Activated naive CD4-positive, alpha-beta T cell treated with anti-CD3 and anti-CD28 coated beads, Interleukin-2, amount 50 U/mL, for 72 hours (primary cell): ENCODE results near the gene BCOR. TPM values are rescaled to one million over a fixed set of nuclear protein-coding genes. Genes with fewer than 3 reads are reported as not detected.
A peak's percentile ranks its signal among the peaks of the same experiment; 100 is the strongest.

Source experiments
- ATAC-seq, 2 donors: fragments of 150-1000 bp; cut with Tn5 transposase; 2 replicates each; pipeline ENCODE4 v1.10.0; 2021; ENCODE audit warnings: mild to moderate bottlenecking in 2 of 2, moderate library complexity in 2 of 2
- DNase-seq, 2 donors: peaks; one replicate each; pipeline ENCODE4 v3.0.0; 2021 to 2022; ENCODE audit warnings: low spot score in 2 of 2
- H3K27ac Mint-ChIP-seq, 2 donors: one replicate each; pipeline ENCODE4 v1.8.0; 2022; ENCODE audit warnings: mild to moderate bottlenecking in 2 of 2, mixed read lengths in 2 of 2
- H3K36me3 Mint-ChIP-seq, 2 donors: one replicate each; pipeline ENCODE4 v1.8.0; 2022; ENCODE audit warnings: mixed read lengths in 2 of 2
- H3K9me3 Mint-ChIP-seq, 2 donors: one replicate each; pipeline ENCODE4 v1.8.0; 2022; ENCODE audit warnings: mixed read lengths in 2 of 2
- total RNA-seq, 2 donors: library from RNA; stranded (reverse); gene quantifications; one replicate each; pipeline ENCODE4 v1.2.3, GENCODE V29; 2022

BCOR gene
- total RNA-seq, 2 donors from 2014 or later: 46.9 to 48.3 TPM

- ATAC-seq (no peak), DNase-seq (no peak)
- H3K27ac Mint-ChIP-seq: no peak overlapping the region
- no peaks in the 10 kb centered on the region for H3K36me3 Mint-ChIP-seq
- no peaks in the 10 kb centered on the region for H3K9me3 Mint-ChIP-seq
These were observed 23.9 kb upstream of the BCOR start for GRCh38 chrX:40121618-40122017.

DNA sequence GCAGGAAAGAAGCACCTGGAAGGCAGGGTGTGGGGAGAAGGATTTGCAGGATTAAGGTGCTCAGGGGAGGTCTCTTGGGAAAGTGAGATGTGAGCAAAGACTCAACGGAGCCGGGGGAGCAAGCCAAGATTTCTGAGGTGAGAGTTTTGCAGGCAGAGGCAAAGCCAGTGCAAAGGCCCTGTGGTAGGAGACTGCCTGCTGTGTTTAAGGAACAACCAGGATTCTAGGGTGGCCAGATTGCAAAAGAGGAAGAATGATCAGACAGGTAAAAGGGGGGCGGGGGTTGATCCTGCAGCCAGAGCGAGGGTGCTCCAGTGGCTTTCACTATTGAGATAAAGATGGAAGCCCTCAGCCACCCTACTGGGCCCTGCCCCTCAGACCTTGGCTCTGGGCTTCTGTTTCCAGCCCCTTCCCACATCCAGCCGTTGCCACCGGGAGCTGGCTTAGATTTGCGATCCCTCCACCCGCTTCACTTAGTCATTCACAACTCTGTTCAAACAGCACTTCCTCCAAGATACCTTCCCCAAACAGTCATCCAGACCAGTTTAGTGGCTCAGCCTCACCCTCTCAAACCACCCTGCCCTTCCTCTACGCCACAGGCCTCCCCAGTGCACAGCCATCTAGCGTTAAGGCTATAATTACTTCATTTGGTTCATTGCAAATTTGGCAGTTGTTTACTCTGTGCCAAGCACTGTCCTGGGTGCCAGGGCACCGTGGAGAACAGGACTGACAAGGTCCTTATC lies 23.3 kb upstream of the BCOR start:
- no peak for ATAC-seq
- no peak for DNase-seq
- Mint-ChIP-seq H3K36me3 (no peaks in the 10 kb centered on the region), H3K27ac (no peak overlapping the region), H3K9me3 (no peaks in the 10 kb centered on the region)

- ATAC-seq (no peak), DNase-seq (no peak)
- Mint-ChIP-seq H3K9me3 (no peaks in the 10 kb centered on the region), H3K27ac (no peak overlapping the region), H3K36me3 (no peaks in the 10 kb centered on the region)
These were observed 20.0 kb upstream of the BCOR start for GRCh38 chrX:40117715-40118285.

DNA sequence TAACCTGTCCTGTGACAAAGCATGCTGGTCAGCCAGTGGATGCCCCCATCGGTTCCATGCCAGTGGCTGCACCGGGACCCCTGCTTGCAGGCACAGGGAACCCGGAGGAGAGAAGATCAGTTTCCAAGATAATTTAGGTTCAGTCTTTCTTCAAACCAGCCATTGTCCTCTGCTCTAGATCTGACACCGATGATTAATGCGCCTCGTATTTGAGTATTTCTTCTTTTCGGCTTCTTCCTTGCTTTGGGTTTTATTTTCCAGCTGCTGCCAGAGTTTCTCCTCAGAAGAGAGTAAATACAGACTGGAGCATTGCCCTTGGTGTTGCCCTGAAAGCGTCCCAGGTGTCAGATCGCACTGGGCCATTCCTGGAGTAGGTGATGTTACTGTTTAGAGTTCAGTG lies 19.2 kb upstream of the BCOR start:
- no peaks in the 10 kb centered on the region for H3K36me3 Mint-ChIP-seq
- ATAC-seq (no peak), DNase-seq (no peak)
- H3K27ac Mint-ChIP-seq: no peak overlapping the region
- no peaks in the 10 kb centered on the region for H3K9me3 Mint-ChIP-seq

DNA sequence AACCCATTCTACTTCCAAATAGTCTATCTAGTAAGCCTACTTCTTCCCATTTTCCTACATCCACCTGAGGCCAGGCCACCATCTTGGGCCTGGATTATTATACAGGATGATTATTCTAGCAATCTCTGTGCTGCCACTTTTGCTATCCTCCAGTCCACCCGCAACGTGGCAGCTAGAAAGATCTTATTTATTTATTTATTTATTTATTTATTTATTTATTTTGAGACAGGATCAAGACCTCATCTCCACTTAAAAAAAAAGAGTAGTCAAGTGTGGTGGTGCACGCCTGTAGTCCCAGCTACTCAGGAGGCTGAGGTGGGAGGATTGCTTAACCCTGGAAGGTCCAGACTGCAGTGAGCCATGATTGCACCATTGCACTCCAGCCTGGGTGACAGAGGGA lies 15.2 kb upstream of the BCOR start:
- Mint-ChIP-seq H3K36me3 (no peaks in the 10 kb centered on the region), H3K9me3 (no peaks in the 10 kb centered on the region), H3K27ac (no peak overlapping the region)
- DNase-seq (no peak), ATAC-seq (no peak)

DNA sequence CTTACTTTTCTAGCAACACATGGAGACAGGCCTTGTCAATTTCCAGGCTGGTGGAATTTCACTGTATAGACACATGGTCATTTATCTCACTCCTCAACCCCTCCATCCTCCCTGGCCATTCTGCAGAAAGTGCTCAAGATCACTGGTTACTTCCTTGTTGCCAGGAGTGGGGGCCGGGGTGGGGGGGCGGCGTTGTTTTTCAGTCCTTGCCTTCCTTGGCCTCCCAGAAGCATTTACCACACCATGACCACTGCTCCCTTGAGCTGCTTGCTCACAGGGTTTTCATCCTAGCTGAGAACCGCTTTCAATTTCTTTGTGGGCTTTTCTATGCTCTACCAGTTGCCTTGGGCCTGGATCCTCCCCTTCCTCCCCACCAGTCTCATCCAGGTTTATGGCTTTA lies 14.1 kb upstream of the BCOR start:
- Mint-ChIP-seq H3K27ac (no peak overlapping the region), H3K36me3 (no peaks in the 10 kb centered on the region)
- no peak for ATAC-seq

GRCh38 chrX:40109288-40110008 lies 11.7 kb upstream of the BCOR start:
- no peaks in the 10 kb centered on the region for H3K9me3 Mint-ChIP-seq
- ATAC-seq: no peak
- peak in 1 of 2 donors; percentile 66 for DNase-seq
- H3K27ac Mint-ChIP-seq: no peak overlapping the region
- H3K36me3 Mint-ChIP-seq: no peaks in the 10 kb centered on the region

More for the DNA sequence above, 14.1 kb upstream of the BCOR start:
- no peaks in the 10 kb centered on the region for H3K9me3 Mint-ChIP-seq
- DNase-seq: no peak

GRCh38 chrX:40108959-40109287 lies 11.2 kb upstream of the BCOR start:
- DNase-seq (peak; percentile 61 to 70), ATAC-seq (peak; percentile 57 to 72)
- Mint-ChIP-seq H3K36me3 (no peaks in the 10 kb centered on the region), H3K9me3 (no peaks in the 10 kb centered on the region), H3K27ac (no peak overlapping the region)

DNA sequence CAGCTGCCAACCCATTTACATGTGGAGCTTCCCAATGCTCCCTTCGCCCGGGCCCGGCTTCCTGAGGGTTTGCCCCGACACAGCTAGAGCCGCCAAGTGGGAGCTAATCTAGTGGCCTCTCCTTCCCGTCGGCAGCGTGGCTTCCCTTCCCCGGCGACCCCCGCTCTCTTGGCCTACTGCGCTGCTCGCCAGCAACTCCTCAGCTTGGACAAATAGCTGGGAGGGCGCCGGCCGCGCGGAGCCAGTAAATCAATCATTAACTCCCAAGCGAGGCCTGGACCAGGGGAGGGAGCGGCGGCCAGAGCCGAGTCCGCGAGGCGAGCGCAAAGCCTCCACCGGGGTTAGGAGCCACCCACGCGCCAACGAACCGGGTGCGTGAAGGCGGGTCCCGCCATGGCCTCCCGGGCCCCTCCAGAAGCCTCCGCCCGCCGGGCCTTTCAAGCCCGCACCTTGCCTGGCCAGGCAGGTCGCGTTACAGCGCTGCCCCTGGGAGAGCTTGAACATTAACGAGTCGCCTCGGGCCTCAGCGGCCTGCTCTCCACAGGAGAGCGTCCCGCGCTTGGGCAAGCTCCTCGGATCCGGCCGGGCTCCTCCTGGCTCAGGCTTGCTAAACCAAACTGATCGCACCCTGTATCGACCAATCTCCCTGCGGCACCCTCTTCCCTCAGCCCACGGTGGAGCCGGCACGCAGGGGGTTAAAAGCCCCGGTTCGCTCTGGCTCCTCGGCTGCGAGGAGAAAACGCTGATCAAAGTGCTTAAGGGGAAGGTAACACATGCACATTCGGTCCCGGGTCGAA lies 10.6 kb upstream of the BCOR start:
- peak in 1 of 2 donors; percentile 4 for ATAC-seq
- no peaks in the 10 kb centered on the region for H3K9me3 Mint-ChIP-seq
- DNase-seq: no peak
- no peaks in the 10 kb centered on the region for H3K36me3 Mint-ChIP-seq
- H3K27ac Mint-ChIP-seq: no peak overlapping the region

DNA sequence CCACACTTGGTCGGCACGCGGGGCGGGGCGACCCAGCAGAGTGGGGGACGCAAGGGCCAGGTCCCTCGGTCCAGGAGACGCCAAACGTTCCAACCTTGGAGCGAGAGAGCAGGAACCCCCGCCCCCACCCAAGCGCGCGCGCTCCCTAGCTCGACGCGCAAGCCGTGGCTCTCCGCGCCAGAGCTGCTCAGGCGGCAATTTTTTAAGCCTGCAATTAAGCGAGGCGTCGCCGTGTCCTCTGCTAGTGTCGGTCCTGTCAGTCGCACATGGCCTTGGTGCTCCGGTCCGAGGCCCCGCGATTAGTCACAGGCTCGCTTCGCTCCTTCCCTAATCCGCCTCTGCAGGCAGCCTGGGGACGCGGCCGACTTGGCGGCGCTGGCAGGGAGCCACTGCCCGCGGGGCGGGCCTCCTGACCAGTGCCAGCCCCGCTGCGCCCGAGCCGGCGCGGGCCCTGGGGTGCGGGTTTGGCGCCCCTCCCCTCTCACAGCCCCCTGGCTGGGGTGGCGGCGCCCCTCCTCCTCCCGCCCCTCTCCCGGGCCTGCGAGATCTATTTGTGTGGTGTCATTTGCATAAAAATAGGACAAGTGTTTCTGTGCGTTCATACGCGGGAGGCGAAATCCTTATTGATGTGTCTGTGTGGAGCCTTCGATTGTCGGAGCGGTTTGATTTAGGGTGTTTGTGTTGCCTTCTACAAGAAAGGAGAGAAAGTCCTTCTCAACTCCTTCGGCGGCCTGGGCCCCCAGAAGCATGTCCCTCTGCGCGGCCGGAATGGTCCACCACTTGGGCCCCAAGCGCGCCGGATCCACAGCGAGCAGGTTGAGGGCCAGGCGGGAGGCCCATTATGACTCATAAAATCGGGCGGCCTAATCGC lies 9.8 kb upstream of the BCOR start:
- no peaks in the 10 kb centered on the region for H3K36me3 Mint-ChIP-seq
- H3K27ac Mint-ChIP-seq: peak overlapping the region in 1 of 2 donors; percentile 70
- DNase-seq (peak in 1 of 2 donors; percentile 55), ATAC-seq (peak in 1 of 2 donors; percentile 12)
- H3K9me3 Mint-ChIP-seq: no peaks in the 10 kb centered on the region

DNA sequence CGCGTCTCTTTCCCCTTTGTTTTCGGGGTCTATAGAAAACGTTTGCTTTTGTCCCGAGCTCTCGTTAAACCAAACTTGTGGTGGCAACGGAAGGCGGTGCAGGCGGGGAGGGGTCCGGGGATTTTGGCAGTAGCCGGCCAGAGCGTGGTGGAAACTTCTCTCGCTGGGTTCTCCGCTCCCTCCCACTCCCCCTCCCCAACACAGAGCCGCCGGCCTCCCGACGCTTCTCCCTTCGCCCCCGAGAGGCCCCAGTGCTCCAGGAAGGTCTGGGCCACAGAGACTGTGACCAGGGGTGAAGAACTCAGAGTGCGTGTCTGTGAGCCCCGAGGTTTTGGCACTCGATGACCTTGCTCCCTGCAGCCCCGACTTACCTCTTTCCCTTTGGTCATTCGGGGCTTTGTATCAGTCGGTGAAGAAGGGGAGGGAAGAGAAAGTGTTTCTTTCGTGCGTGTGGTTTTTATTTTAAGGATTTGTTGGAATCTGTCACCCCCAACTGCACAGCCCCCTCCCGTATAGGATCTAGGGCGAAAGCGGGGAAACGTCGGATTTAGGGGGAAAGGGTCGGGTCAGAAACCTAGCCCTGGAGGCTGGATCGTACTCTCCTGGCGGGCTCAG lies 9.0 kb upstream of the BCOR start:
- Mint-ChIP-seq H3K9me3 (no peaks in the 10 kb centered on the region), H3K36me3 (no peaks in the 10 kb centered on the region), H3K27ac (peak overlapping the region; percentile 70 to 72)
- ATAC-seq (peak; percentile 5 to 6), DNase-seq (no peak)

GRCh38 chrX:40105835-40106675 lies 8.3 kb upstream of the BCOR start:
- Mint-ChIP-seq H3K27ac (peak overlapping the region; percentile 70 to 72), H3K9me3 (no peaks in the 10 kb centered on the region), H3K36me3 (no peaks in the 10 kb centered on the region)
- ATAC-seq (peak; percentile 28 to 53), DNase-seq (peak; percentile 60 to 70)

GRCh38 chrX:40104985-40105834 lies 7.5 kb upstream of the BCOR start:
- Mint-ChIP-seq H3K9me3 (no peaks in the 10 kb centered on the region), H3K36me3 (no peaks in the 10 kb centered on the region), H3K27ac (peak overlapping the region in 1 of 2 donors; percentile 48)
- ATAC-seq (peak; percentile 44 to 47), DNase-seq (peak in 1 of 2 donors; percentile 56)

DNA sequence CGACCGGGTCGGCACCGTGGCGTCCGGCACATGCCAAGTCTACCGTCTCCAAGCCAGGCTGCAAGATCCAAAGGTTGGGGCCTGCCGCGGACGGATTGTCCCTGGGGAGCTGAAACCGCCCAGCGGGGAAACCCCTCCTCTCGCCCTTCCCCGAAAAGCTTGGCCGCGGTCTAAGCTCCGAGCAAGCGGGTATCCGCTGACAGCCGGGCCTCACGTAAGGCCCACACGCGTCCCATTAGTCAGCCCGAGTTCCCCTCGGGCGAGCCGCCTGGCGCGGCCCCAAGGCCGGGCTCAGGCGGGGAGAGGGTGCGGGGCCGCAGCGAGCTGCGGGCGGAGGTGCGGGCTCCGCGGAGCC lies 6.8 kb upstream of the BCOR start:
- no peaks in the 10 kb centered on the region for H3K9me3 Mint-ChIP-seq
- no peak overlapping the region for H3K27ac Mint-ChIP-seq
- ATAC-seq (peak in 1 of 2 donors; percentile 68), DNase-seq (peak in 1 of 2 donors; percentile 69)
- H3K36me3 Mint-ChIP-seq: no peaks in the 10 kb centered on the region
